Muscle of leg (tissue), 16 donors: ENCODE results near the gene TTC3. TPM values are rescaled to one million over a fixed set of nuclear protein-coding genes. Genes with fewer than 3 reads are reported as not detected.
"Not testable (repeated sequence)": the region's sequence is repeated elsewhere in the genome, so short reads cannot be mapped to it uniquely, and the experiment has no call there.

Experiments
- DNase-seq: peaks from one replicate; pipeline ENCODE4 v3.0.0; 2013
- H3K27ac ChIP-seq: one replicate; pipeline ENCODE4 v1.5.1; 2013; ENCODE audit warnings: mild to moderate bottlenecking, low read length, control low read depth
- H3K27me3 ChIP-seq: one replicate; pipeline ENCODE4 v1.6.1; 2013; ENCODE audit warnings: low read length; ENCODE audit not compliant: control insufficient read depth, insufficient read depth
- H3K36me3 ChIP-seq: one replicate; pipeline ENCODE4 v1.6.1; 2013; ENCODE audit warnings: low read length; ENCODE audit not compliant: control insufficient read depth, insufficient read depth
- H3K4me1 ChIP-seq: one replicate; pipeline ENCODE4 v1.6.1; 2013; ENCODE audit warnings: low read length; ENCODE audit not compliant: control insufficient read depth, insufficient read depth
- H3K4me3 ChIP-seq: one replicate; pipeline ENCODE4 v1.5.1; 2013; ENCODE audit warnings: low read length, control low read depth
- H3K9me3 ChIP-seq: replicated peaks from 2 replicates; pipeline ENCODE4 v1.6.1; 2013; ENCODE audit warnings: low read depth, low read length; ENCODE audit not compliant: control insufficient read depth
- WGBS: methylation state at CpG from one replicate; pipeline ENCODE4 v1.1.5; 2013; ENCODE audit warnings: missing lambda C conversion rate; ENCODE audit not compliant: insufficient coverage; 5-methylcytosine and 5-hydroxymethylcytosine counted together
- long read RNA-seq, 11 donors: transcript quantifications; one replicate each; lab custom pipeline, GENCODE V29; 2026
- polyA plus RNA-seq, 8 donors: library from polyadenylated mRNA; unstranded; fragments of 120-200 nt; gene quantifications; one replicate each; pipeline versions ENCODE4 v1.2.1 to v1.2.3, GENCODE V29; 2013; ENCODE audit warnings: inconsistent platforms in 1 of 8, low replicate concordance in 1 of 8; ENCODE audit not compliant: insufficient read length in 8 of 8, insufficient read depth in 1 of 8
- total RNA-seq: library from RNA; stranded (reverse); fragments of 120-200 nt; gene quantifications from one replicate; pipeline ENCODE4 v1.2.4, GENCODE V29; 2013

TTC3 gene, protein sequence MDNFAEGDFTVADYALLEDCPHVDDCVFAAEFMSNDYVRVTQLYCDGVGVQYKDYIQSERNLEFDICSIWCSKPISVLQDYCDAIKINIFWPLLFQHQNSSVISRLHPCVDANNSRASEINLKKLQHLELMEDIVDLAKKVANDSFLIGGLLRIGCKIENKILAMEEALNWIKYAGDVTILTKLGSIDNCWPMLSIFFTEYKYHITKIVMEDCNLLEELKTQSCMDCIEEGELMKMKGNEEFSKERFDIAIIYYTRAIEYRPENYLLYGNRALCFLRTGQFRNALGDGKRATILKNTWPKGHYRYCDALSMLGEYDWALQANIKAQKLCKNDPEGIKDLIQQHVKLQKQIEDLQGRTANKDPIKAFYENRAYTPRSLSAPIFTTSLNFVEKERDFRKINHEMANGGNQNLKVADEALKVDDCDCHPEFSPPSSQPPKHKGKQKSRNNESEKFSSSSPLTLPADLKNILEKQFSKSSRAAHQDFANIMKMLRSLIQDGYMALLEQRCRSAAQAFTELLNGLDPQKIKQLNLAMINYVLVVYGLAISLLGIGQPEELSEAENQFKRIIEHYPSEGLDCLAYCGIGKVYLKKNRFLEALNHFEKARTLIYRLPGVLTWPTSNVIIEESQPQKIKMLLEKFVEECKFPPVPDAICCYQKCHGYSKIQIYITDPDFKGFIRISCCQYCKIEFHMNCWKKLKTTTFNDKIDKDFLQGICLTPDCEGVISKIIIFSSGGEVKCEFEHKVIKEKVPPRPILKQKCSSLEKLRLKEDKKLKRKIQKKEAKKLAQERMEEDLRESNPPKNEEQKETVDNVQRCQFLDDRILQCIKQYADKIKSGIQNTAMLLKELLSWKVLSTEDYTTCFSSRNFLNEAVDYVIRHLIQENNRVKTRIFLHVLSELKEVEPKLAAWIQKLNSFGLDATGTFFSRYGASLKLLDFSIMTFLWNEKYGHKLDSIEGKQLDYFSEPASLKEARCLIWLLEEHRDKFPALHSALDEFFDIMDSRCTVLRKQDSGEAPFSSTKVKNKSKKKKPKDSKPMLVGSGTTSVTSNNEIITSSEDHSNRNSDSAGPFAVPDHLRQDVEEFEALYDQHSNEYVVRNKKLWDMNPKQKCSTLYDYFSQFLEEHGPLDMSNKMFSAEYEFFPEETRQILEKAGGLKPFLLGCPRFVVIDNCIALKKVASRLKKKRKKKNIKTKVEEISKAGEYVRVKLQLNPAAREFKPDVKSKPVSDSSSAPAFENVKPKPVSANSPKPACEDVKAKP (N-terminal part only)
- total RNA-seq = 202 TPM
- 100 to 1,000 TPM in 6 of 8 donors, 10 to 100 TPM in 2; 86.4 to 164 (median 135) TPM for polyA plus RNA-seq
- long read RNA-seq, donor 1, partial matches to known transcripts = 28 of 29 reads
- long read RNA-seq, donor 1, other reads (novel, unspliced or antisense) = 0 of 29 reads
- long read RNA-seq, donor 2 = 0 reads
- long read RNA-seq, donor 3, partial matches to known transcripts = 49 of 54 reads
- long read RNA-seq, donor 3, other reads (novel, unspliced or antisense) = 0 of 54 reads
- long read RNA-seq, donor 4, partial matches to known transcripts = 20 of 21 reads
- long read RNA-seq, donor 4, other reads (novel, unspliced or antisense) = 0 of 21 reads
- long read RNA-seq, donor 5, partial matches to known transcripts = 225 of 235 reads
- long read RNA-seq, donor 5, other reads (novel, unspliced or antisense) = 0 of 235 reads
- long read RNA-seq, donor 6, partial matches to known transcripts = 33 of 35 reads
- long read RNA-seq, donor 6, other reads (novel, unspliced or antisense) = 0 of 35 reads
- long read RNA-seq, donor 7, partial matches to known transcripts = 116 of 118 reads
- long read RNA-seq, donor 7, other reads (novel, unspliced or antisense) = 0 of 118 reads
- long read RNA-seq, donor 8, partial matches to known transcripts = 65 of 67 reads
- long read RNA-seq, donor 8, other reads (novel, unspliced or antisense) = 0 of 67 reads
- long read RNA-seq, donor 9, partial matches to known transcripts = 87 of 89 reads
- long read RNA-seq, donor 9, other reads (novel, unspliced or antisense) = 0 of 89 reads
- long read RNA-seq, donor 10, partial matches to known transcripts = 94 of 103 reads
- long read RNA-seq, donor 10, other reads (novel, unspliced or antisense) = 0 of 103 reads
- long read RNA-seq, donor 11, partial matches to known transcripts = 51 of 56 reads
- long read RNA-seq, donor 11, other reads (novel, unspliced or antisense) = 0 of 56 reads

- peak; percentile 99 for DNase-seq
- H3K4me1 ChIP-seq = peaks cover 10% of the 10 kb centered on the region
- peaks cover 9% of the 10 kb centered on the region for H3K36me3 ChIP-seq
- H3K4me3 ChIP-seq = peak within 1 kb of the TSS; percentile 91
- under 1% methylated on average over 48 of the region's 61 CpGs for WGBS
- H3K9me3 ChIP-seq = peaks cover 3% of the 10 kb centered on the region
- H3K27ac ChIP-seq = peak within 1 kb of the TSS; percentile 95
- H3K27me3 ChIP-seq = no peaks in the 10 kb centered on the region
Observed at GRCh38 chr21:37072988-37073416, at the start of gene TTC3, which contains the start of gene PIGP. TSS of gene TTC3 (plus strand) at chr21:37073254. CDS start at chr21:37087258, 14,004 bp downstream. TSS of gene PIGP (minus strand) at chr21:37073071. CDS start at chr21:37072515, 556 bp downstream.

DNA sequence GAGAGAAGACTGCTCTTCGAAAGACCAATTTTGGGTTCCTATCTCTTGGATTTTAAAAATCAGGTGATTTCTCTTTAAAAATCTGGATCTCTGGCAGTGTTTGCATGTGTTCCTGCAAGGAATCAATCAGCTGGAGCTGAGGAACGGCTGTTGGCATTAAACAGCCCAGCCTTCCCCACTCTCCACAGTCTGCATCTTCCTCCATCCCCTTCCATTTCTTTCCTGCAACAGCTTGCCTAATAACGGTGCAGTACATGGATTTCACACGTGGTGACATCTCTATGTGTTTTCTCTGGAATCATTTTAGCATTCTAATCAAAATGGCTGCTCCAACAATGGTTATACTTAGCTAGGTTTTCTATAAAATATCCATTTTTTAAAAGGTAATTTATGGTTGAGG lies 46.6 kb upstream of the TTC3 start:
- no CpG with 5 or more reads among the region's 4 CpGs for WGBS
- H3K9me3 ChIP-seq = no peaks in the 10 kb centered on the region
- H3K36me3 ChIP-seq = no peaks in the 10 kb centered on the region
- DNase-seq = no peak
- H3K27me3 ChIP-seq = no peaks in the 10 kb centered on the region
- no peak overlapping the region for H3K27ac ChIP-seq
- no peaks in the 10 kb centered on the region for H3K4me1 ChIP-seq
- H3K4me3 ChIP-seq = no peak overlapping the region

- WGBS = 84% methylated on average over 4 of the region's 4 CpGs
Observed at GRCh38 chr21:37028570-37028969, 44.5 kb upstream of the TTC3 start.

GRCh38 chr21:37030864-37031263 lies 42.2 kb upstream of the TTC3 start:
- DNase-seq = no peak
- Histone ChIP-seq H3K36me3 (no peaks in the 10 kb centered on the region), H3K27ac (no peak overlapping the region), H3K4me1 (no peaks in the 10 kb centered on the region), H3K9me3 (no peaks in the 10 kb centered on the region), H3K4me3 (no peak overlapping the region), H3K27me3 (peaks cover 2% of the 10 kb centered on the region)
- 100% methylated on average over 2 of the region's 4 CpGs for WGBS

More at GRCh38 chr21:37028570-37028969, 44.5 kb upstream of the TTC3 start:
- Histone ChIP-seq H3K4me1 (no peaks in the 10 kb centered on the region), H3K36me3 (no peaks in the 10 kb centered on the region), H3K27me3 (peaks cover 2% of the 10 kb centered on the region), H3K4me3 (no peak overlapping the region), H3K9me3 (no peaks in the 10 kb centered on the region), H3K27ac (no peak overlapping the region)
- DNase-seq = no peak

- no peaks in the 10 kb centered on the region for H3K9me3 ChIP-seq
- 100% methylated on average over 1 of the region's 5 CpGs for WGBS
- no peaks in the 10 kb centered on the region for H3K36me3 ChIP-seq
- H3K4me1 ChIP-seq = no peaks in the 10 kb centered on the region
- no peak for DNase-seq
- H3K27ac ChIP-seq = no peak overlapping the region
- H3K4me3 ChIP-seq = no peak overlapping the region
- H3K27me3 ChIP-seq = peaks cover 2% of the 10 kb centered on the region
Observed at GRCh38 chr21:37032293-37032692, 40.8 kb upstream of the TTC3 start.

DNA sequence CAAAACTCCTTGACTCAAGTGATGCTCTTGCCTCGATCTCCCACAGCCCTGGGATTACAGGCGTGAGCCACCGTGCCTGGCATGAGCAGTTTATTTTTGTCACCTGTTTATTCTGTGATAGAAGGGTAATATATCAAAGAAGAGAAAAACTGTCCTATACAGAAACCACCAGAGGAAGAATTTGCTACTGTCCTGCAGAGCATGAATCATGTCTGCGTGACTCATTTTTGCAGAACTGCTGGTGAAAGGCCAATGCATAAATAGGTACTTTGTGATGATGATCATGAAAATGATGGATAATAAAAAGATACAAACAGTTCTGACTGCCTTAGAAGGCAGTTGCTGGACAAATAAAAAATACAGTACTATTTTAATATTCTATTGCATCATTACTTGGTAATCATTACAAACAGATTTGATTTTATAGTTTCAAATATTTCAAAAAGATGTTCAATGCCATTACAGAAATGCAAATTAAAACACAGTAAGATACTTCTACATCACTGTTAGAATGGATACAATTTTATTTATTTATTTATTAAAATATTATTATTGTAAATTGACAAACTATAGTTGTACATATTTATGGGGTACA lies 40.1 kb upstream of the TTC3 start:
- Histone ChIP-seq H3K4me3 (no peak overlapping the region), H3K27ac (no peak overlapping the region), H3K27me3 (peaks cover 2% of the 10 kb centered on the region), H3K4me1 (no peaks in the 10 kb centered on the region), H3K36me3 (no peaks in the 10 kb centered on the region), H3K9me3 (no peaks in the 10 kb centered on the region)
- DNase-seq = no peak
- WGBS = 90% methylated on average over 2 of the region's 4 CpGs

GRCh38 chr21:37034394-37034793 lies 38.7 kb upstream of the TTC3 start:
- not testable (repeated sequence) for DNase-seq
- WGBS = no CpG with 5 or more reads among the region's 4 CpGs

DNA sequence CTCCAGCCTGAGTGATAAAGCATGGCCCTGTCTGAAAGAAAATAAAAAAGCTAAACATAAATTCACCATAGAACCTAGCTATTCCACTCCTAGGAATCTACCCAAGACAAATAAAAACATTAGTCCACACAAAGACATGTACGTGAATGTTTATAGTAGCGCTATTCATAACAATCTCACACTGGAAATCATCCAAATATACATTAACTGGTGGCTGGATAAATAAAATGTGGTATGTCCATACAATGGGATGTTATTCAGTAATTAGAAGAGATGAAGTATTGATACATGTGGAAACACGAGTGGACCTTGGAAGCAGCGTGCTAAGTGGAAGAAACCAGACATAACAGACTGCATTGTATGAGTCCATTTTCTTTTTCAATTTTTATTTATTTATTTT lies 36.9 kb upstream of the TTC3 start:
- no peak overlapping the region for H3K27ac ChIP-seq
- H3K9me3 ChIP-seq = no peaks in the 10 kb centered on the region
- no peaks in the 10 kb centered on the region for H3K4me1 ChIP-seq
- H3K27me3 ChIP-seq = peaks cover 2% of the 10 kb centered on the region
- no peak for DNase-seq
- H3K36me3 ChIP-seq = no peaks in the 10 kb centered on the region
- no CpG with 5 or more reads among the region's 4 CpGs for WGBS
- no peak overlapping the region for H3K4me3 ChIP-seq

More at GRCh38 chr21:37034394-37034793, 38.7 kb upstream of the TTC3 start:
- H3K4me3 ChIP-seq, H3K27me3 ChIP-seq, H3K36me3 ChIP-seq, H3K4me1 ChIP-seq, H3K27ac ChIP-seq, H3K9me3 ChIP-seq: not testable (repeated sequence)
